OCI-LY7 (cell line): ENCODE data around the gene KRTAP10-5. TPM values are rescaled to one million over a fixed set of nuclear protein-coding genes. Genes with fewer than 3 reads are reported as not detected.

Experiments used
- BruUV-seq: library from RNA; stranded (reverse); fragments of 400-500 nt; replicated peaks from 2 replicates; lab custom pipeline; 2021; lab: Mats Ljungman, UMichigan
- CTCF ChIA-PET: fragments of 300-600 bp; sonication (Branson Sonifier 250); formaldehyde crosslinking; loops from one replicate; lab custom pipeline; 2022; ENCODE audit warnings: antibody characterized with exemption; ENCODE audit not compliant: unreplicated experiment; lab: Charles Lee
- POLR2A ChIA-PET: fragments of 300-600 bp; sonication (Branson Sonifier 250); formaldehyde crosslinking; loops from one replicate; lab custom pipeline; 2022; ENCODE audit warnings: antibody characterized with exemption; lab: Charles Lee
- DNase-seq: peaks from one replicate; pipeline ENCODE4 v3.0.0-alpha.2; 2015; ENCODE audit warnings: low spot score
- H2AFZ ChIP-seq: fragments of 200-600 bp; sonication (generic), shearing (Covaris generic); 2 replicates; pipeline ENCODE4 v1.6.1; 2014; ENCODE audit warnings: mild to moderate bottlenecking, antibody characterized with exemption, low read length, moderate library complexity
- H3K27ac ChIP-seq: fragments of 200-600 bp; sonication (generic); 2 replicates; pipeline ENCODE4 v1.5.1; 2014; ENCODE audit warnings: mixed run types, low read depth, mild to moderate bottlenecking, moderate library complexity, low read length, inconsistent platforms; ENCODE audit not compliant: poor library complexity, severe bottlenecking
- H3K36me3 ChIP-seq: fragments of 200-600 bp; sonication (generic); 2 replicates; pipeline ENCODE4 v1.6.1; 2014; ENCODE audit warnings: mild to moderate bottlenecking, antibody characterized with exemption, low read length, moderate library complexity, mixed read lengths; ENCODE audit not compliant: insufficient read depth
- H3K4me1 ChIP-seq: fragments of 200-600 bp; sonication (generic); 2 replicates; pipeline ENCODE4 v1.5.1; 2014; ENCODE audit warnings: mild to moderate bottlenecking, low read length; ENCODE audit not compliant: insufficient read depth, poor library complexity, severe bottlenecking
- H3K4me2 ChIP-seq: fragments of 200-600 bp; sonication (generic); 2 replicates; pipeline ENCODE4 v1.6.1; 2014; ENCODE audit warnings: mild to moderate bottlenecking, low read length
- H3K4me3 ChIP-seq: fragments of 200-600 bp; sonication (generic); 2 replicates; pipeline ENCODE4 v1.5.1; 2014; ENCODE audit warnings: mild to moderate bottlenecking, low read depth, low read length; ENCODE audit not compliant: poor library complexity, severe bottlenecking
- H3K79me2 ChIP-seq: fragments of 200-600 bp; sonication (generic); 2 replicates; pipeline ENCODE4 v1.6.1; 2016; ENCODE audit warnings: low read depth, mild to moderate bottlenecking, low read length, moderate library complexity, mixed read lengths; ENCODE audit not compliant: insufficient read depth
- H3K9me2 ChIP-seq: fragments of 200-600 bp; sonication (generic); 2 replicates; pipeline ENCODE4 v1.6.1; 2016; ENCODE audit warnings: mild to moderate bottlenecking, low read length, mixed read lengths; ENCODE audit not compliant: insufficient read depth
- H3K9me3 ChIP-seq: fragments of 200-600 bp; sonication (generic); 2 replicates; pipeline ENCODE4 v1.6.1; 2014; ENCODE audit warnings: mild to moderate bottlenecking, mixed run types, low read length, mixed read lengths
- H4K20me1 ChIP-seq: fragments of 200-600 bp; sonication (generic); 2 replicates; pipeline ENCODE4 v1.6.1; 2014; ENCODE audit warnings: mild to moderate bottlenecking, antibody characterized with exemption, low read length, moderate library complexity, mixed read lengths; ENCODE audit not compliant: insufficient read depth
- CTCF ChIP-seq: fragments of 200-600 bp; sonication (generic); conservative IDR thresholded peaks from 2 replicates; pipeline ENCODE4 v1.5.1; 2014; ENCODE audit warnings: mild to moderate bottlenecking, antibody characterized with exemption, low read length, moderate library complexity, mixed read lengths
- EZH2phosphoT487 ChIP-seq: fragments of 200-600 bp; sonication (generic); IDR thresholded peaks from 2 replicates; pipeline ENCODE4 v1.6.1; 2018; ENCODE audit warnings: low read depth, borderline replicate concordance, mild to moderate bottlenecking, mixed run types, antibody characterized with exemption, low read length, moderate library complexity, mixed read lengths
- intact Hi-C: fragments of 100-400 bp; cut with micrococcal nuclease; formaldehyde crosslinking; loops from one replicate; pipeline ENCODE4 v1.10.0; 2022; ENCODE audit not compliant: unreplicated experiment
- total RNA-seq, 2 experiments: library from RNA; depleted of rRNA in 1 of 2; stranded (reverse); fragments of >200 nt in 1 of 2; shearing (Covaris generic) in 1 of 2; gene quantifications; 2 replicates each; pipeline ENCODE4 v1.2.3, GENCODE V29; 2014 to 2022

Gene KRTAP10-5
- total RNA-seq, 2 experiments from 2014 or later, result not detected

GRCh38 chr21:44603109-44603875 is 22.9 kb upstream of the KRTAP10-5 start:
- ChIA-PET POLR2A (no interaction called here), CTCF (no interaction called here)
- TF ChIP-seq CTCF (no peak), EZH2phosphoT487 (no peak)
- Histone ChIP-seq H3K4me2 (no peak overlapping the region), H3K9me3 (no peaks in the 10 kb centered on the region), H3K4me1 (no peaks in the 10 kb centered on the region), H3K79me2 (no peaks in the 10 kb centered on the region), H3K27ac (no peak overlapping the region), H3K9me2 (no peaks in the 10 kb centered on the region), H2AFZ (no peak overlapping the region), H3K4me3 (no peak overlapping the region), H4K20me1 (no peaks in the 10 kb centered on the region), H3K36me3 (no peaks in the 10 kb centered on the region)
- no peak for DNase-seq
- intact Hi-C loops, result no loop called here
- no TSS peak for BruUV-seq

- BruUV-seq, result no TSS peak
- POLR2A ChIA-PET, result no interaction called here
These were observed 22.1 kb upstream of the KRTAP10-5 start for GRCh38 chr21:44602463-44602850.

More at GRCh38 chr21:44602463-44602850, 22.1 kb upstream of the KRTAP10-5 start:
- H3K27ac ChIP-seq, result no peak overlapping the region
- no peaks in the 10 kb centered on the region for H3K9me3 ChIP-seq
- no peaks in the 10 kb centered on the region for H3K79me2 ChIP-seq
- no peaks in the 10 kb centered on the region for H3K9me2 ChIP-seq
- no peak overlapping the region for H3K4me3 ChIP-seq
- DNase-seq, result no peak
- intact Hi-C loops, result no loop called here
- H3K36me3 ChIP-seq, result no peaks in the 10 kb centered on the region
- H4K20me1 ChIP-seq, result no peaks in the 10 kb centered on the region
- no peaks in the 10 kb centered on the region for H3K4me1 ChIP-seq
- TF ChIP-seq EZH2phosphoT487 (no peak), CTCF (no peak)
- CTCF ChIA-PET, result interaction anchor here (0.5 kb wide), 1 partner anchor 24 kb away, joined by 4 read pairs; the partner anchor contains the start of gene KRTAP10-9
- H3K4me2 ChIP-seq, result no peak overlapping the region
- no peak overlapping the region for H2AFZ ChIP-seq
